ENCODE data around the gene TMEM59L. TPM values are rescaled to one million over a fixed set of nuclear protein-coding genes. Genes with fewer than 3 reads are reported as not detected.

The TMEM59L gene
- total and polyA plus RNA-seq, 9 of the 15 experiments (the other 6 are each of a cell fraction or from before 2014, with no cell fraction given) = 0.37 TPM; not detected in 8

GRCh38 chr19:18594096-18594823 lies 18.4 kb upstream of the TMEM59L start (continued):
- TF ChIP-seq SMAD3 (CRISPR knock-in tag; conservative IDR thresholded peaks at IDR 0.05) = no peak
- TF ChIP-seq ZFX (CRISPR knock-in tag; IDR thresholded peaks at IDR 0.05) = peak; percentile 33
- TF ChIP-seq ZEB2 (IDR thresholded peaks at IDR 0.05) = no peak
- no peak for TF ChIP-seq SLC30A9 (CRISPR knock-in tag; IDR thresholded peaks at IDR 0.05)
- no peak for TF ChIP-seq ZNF696 (CRISPR knock-in tag; conservative IDR thresholded peaks at IDR 0.05)
- TF ChIP-seq AFF1 (IDR thresholded peaks at IDR 0.05; ENCODE audit: low read depth in 1 of 2, partially characterized antibody in 2 of 2) = no peak
- peak; percentile 78 for TF ChIP-seq POLR2G (IDR thresholded peaks at IDR 0.05; ENCODE audit: low read depth, low read length)
- peak in 1 of 2 experiments; percentile 34; a peak in 1 of 4 replicates for TF ChIP-seq MNT (conservative IDR thresholded peaks at IDR 0.05)
- TF ChIP-seq, protein P1, sequence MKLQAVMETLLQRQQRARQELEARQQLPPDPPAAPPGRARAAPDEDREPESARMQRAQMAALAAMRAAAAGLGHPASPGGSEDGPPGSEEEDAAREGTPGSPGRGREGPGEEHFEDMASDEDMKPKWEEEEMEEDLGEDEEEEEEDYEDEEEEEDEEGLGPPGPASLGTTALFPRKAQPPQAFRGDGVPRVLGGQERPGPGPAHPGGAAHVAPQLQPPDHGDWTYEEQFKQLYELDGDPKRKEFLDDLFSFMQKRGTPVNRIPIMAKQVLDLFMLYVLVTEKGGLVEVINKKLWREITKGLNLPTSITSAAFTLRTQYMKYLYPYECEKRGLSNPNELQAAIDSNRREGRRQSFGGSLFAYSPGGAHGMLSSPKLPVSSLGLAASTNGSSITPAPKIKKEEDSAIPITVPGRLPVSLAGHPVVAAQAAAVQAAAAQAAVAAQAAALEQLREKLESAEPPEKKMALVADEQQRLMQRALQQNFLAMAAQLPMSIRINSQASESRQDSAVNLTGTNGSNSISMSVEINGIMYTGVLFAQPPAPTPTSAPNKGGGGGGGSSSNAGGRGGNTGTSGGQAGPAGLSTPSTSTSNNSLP (IDR thresholded peaks at IDR 0.05; ENCODE audit: borderline replicate concordance, low read depth, low read length) = no peak
- TF ChIP-seq, protein P2, sequence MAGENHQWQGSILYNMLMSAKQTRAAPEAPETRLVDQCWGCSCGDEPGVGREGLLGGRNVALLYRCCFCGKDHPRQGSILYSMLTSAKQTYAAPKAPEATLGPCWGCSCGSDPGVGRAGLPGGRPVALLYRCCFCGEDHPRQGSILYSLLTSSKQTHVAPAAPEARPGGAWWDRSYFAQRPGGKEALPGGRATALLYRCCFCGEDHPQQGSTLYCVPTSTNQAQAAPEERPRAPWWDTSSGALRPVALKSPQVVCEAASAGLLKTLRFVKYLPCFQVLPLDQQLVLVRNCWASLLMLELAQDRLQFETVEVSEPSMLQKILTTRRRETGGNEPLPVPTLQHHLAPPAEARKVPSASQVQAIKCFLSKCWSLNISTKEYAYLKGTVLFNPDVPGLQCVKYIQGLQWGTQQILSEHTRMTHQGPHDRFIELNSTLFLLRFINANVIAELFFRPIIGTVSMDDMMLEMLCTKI (IDR thresholded peaks at IDR 0.05; ENCODE audit: partially characterized antibody) = no peak
- TF ChIP-seq PHF21A (IDR thresholded peaks at IDR 0.05; ENCODE audit: borderline replicate concordance, low read depth) = no peak
